GM11168 (cell line): ENCODE measurements around the gene CD274.

Experiments
- in situ Hi-C: fragments of 300-500 bp; cut with MboI; formaldehyde crosslinking; loops from one replicate; pipeline ENCODE4 v1.12.0; 2022; ENCODE audit warnings: low sequenced_read_pairs; ENCODE audit not compliant: unreplicated experiment

The CD274 gene

GRCh38 chr9:5450359-5451091 lies at the start of gene CD274:
TSS of gene CD274 (plus strand) at chr9:5450542. CDS start at chr9:5456114, 5,572 bp downstream.
- in situ Hi-C loops: no loop called here

GRCh38 chr9:5402217-5402616 lies 48.1 kb upstream of the CD274 start:
- in situ Hi-C loops: no loop called here

- in situ Hi-C loops: no loop called here
Observed at GRCh38 chr9:5408596-5408995, 41.7 kb upstream of the CD274 start.

- in situ Hi-C loops: no loop called here
Observed at GRCh38 chr9:5416953-5417352, 33.4 kb upstream of the CD274 start.

- in situ Hi-C loops: no loop called here
Observed at GRCh38 chr9:5418481-5418880, 31.9 kb upstream of the CD274 start.

GRCh38 chr9:5419987-5420386 lies 30.4 kb upstream of the CD274 start:
- in situ Hi-C loops: loop anchor here (10.0 kb wide), 1 partner anchor 345 kb away; no protein-coding TSS in a partner anchor

- in situ Hi-C loops: loop anchor here (10.0 kb wide), 1 partner anchor 346 kb away; no protein-coding TSS in a partner anchor
Observed at GRCh38 chr9:5421163-5421562, 29.2 kb upstream of the CD274 start.

GRCh38 chr9:5422276-5422675 lies 28.1 kb upstream of the CD274 start:
- in situ Hi-C loops: loop anchor here (10.0 kb wide), 1 partner anchor 347 kb away; no protein-coding TSS in a partner anchor

- in situ Hi-C loops: loop anchor here (10.0 to 25.0 kb wide), 2 partner anchors 350 to 663 kb away; no protein-coding TSS in a partner anchor
Observed at GRCh38 chr9:5425006-5425628, 25.2 kb upstream of the CD274 start.

- in situ Hi-C loops: loop anchor here (10.0 to 25.0 kb wide), 2 partner anchors 352 to 665 kb away; no protein-coding TSS in a partner anchor
Observed at GRCh38 chr9:5427005-5427404, 23.3 kb upstream of the CD274 start.

- in situ Hi-C loops: loop anchor here (10.0 to 25.0 kb wide), 2 partner anchors 353 to 666 kb away; no protein-coding TSS in a partner anchor
Observed at GRCh38 chr9:5428172-5428571, 22.2 kb upstream of the CD274 start.

- in situ Hi-C loops: loop anchor here (10.0 to 25.0 kb wide), 2 partner anchors 354 to 667 kb away; no protein-coding TSS in a partner anchor
Observed at GRCh38 chr9:5428794-5429528, 21.4 kb upstream of the CD274 start.

GRCh38 chr9:5429873-5430564 lies 20.3 kb upstream of the CD274 start:
- in situ Hi-C loops: loop anchor here (10.0 to 25.0 kb wide), 2 partner anchors 355 to 668 kb away; no protein-coding TSS in a partner anchor

- in situ Hi-C loops: loop anchor here (25.0 kb wide), 1 partner anchor 669 kb away; no protein-coding TSS in a partner anchor
Observed at GRCh38 chr9:5430912-5431311, 19.4 kb upstream of the CD274 start.

GRCh38 chr9:5432890-5433289 lies 17.5 kb upstream of the CD274 start:
- in situ Hi-C loops: loop anchor here (25.0 kb wide), 1 partner anchor 671 kb away; no protein-coding TSS in a partner anchor

- in situ Hi-C loops: loop anchor here (25.0 kb wide), 1 partner anchor 671 kb away; no protein-coding TSS in a partner anchor
Observed at GRCh38 chr9:5433328-5433727, 17.0 kb upstream of the CD274 start.

GRCh38 chr9:5433841-5434810 lies 16.2 kb upstream of the CD274 start:
- in situ Hi-C loops: loop anchor here (25.0 kb wide), 1 partner anchor 672 kb away; no protein-coding TSS in a partner anchor

GRCh38 chr9:5435912-5436311 lies 14.4 kb upstream of the CD274 start:
- in situ Hi-C loops: loop anchor here (25.0 kb wide), 1 partner anchor 674 kb away; no protein-coding TSS in a partner anchor
